KMS-11 (cell line): ENCODE data around the gene FGF9.
A peak's percentile ranks its signal among the peaks of the same experiment; 100 is the strongest.

Experiments
- H2AFZ ChIP-seq: fragments of 200-600 bp; sonication (generic); 2 replicates; pipeline ENCODE4 v1.6.1; 2016; ENCODE audit warnings: antibody characterized with exemption, mixed run types, low read depth
- H3K27ac ChIP-seq: fragments of 200-600 bp; sonication (generic); 2 replicates; pipeline ENCODE4 v1.6.1; 2016; ENCODE audit warnings: mild to moderate bottlenecking, mixed run types
- H3K27me3 ChIP-seq: fragments of 200-600 bp; sonication (generic); 2 replicates; pipeline ENCODE4 v1.6.1; 2017; ENCODE audit warnings: mild to moderate bottlenecking, low read depth, mixed run types, moderate library complexity; ENCODE audit not compliant: insufficient read depth
- H3K36me3 ChIP-seq: fragments of 200-600 bp; sonication (generic); 2 replicates; pipeline ENCODE4 v1.6.1; 2017; ENCODE audit warnings: mild to moderate bottlenecking, mixed run types; ENCODE audit not compliant: insufficient read depth
- H3K4me1 ChIP-seq: fragments of 200-600 bp; sonication (generic); 2 replicates; pipeline ENCODE4 v1.6.1; 2016; ENCODE audit warnings: mild to moderate bottlenecking, low read depth, mixed run types; ENCODE audit not compliant: poor library complexity, severe bottlenecking
- H3K4me2 ChIP-seq: fragments of 200-600 bp; sonication (generic); 2 replicates; pipeline ENCODE4 v1.7.0; 2016; ENCODE audit warnings: mild to moderate bottlenecking, mixed run types
- H3K4me3 ChIP-seq: fragments of 200-600 bp; sonication (generic); IDR thresholded peaks from 2 replicates; pipeline ENCODE4 v1.6.1; 2017; ENCODE audit warnings: low read depth, low read length, mixed read lengths; ENCODE audit not compliant: insufficient read depth
- H3K79me2 ChIP-seq: fragments of 200-600 bp; sonication (generic); 2 replicates; pipeline ENCODE4 v1.6.1; 2016; ENCODE audit warnings: low read depth, mixed run types; ENCODE audit not compliant: insufficient read depth
- H3K9ac ChIP-seq: fragments of 200-600 bp; sonication (generic); 2 replicates; pipeline ENCODE4 v1.6.1; 2016; ENCODE audit warnings: mild to moderate bottlenecking, mixed run types
- H4K20me1 ChIP-seq: fragments of 200-600 bp; sonication (generic); 2 replicates; pipeline ENCODE4 v1.6.1; 2016; ENCODE audit warnings: mild to moderate bottlenecking, mixed run types; ENCODE audit not compliant: insufficient read depth
- CTCF ChIP-seq: fragments of 200-600 bp; sonication (generic); conservative IDR thresholded peaks from 2 replicates; pipeline ENCODE4 v1.6.1; 2017; ENCODE audit warnings: low read depth, mild to moderate bottlenecking, antibody characterized with exemption, low read length, moderate library complexity, mixed read lengths

The FGF9 gene

GRCh38 chr13:21668732-21669275, 2.1 kb upstream of the FGF9 start:
- H3K4me2 ChIP-seq: peak overlapping the region; percentile 66
- no peak overlapping the region for H3K4me3 ChIP-seq
- no peak for TF ChIP-seq CTCF
- H3K36me3 ChIP-seq: no peaks in the 10 kb centered on the region
- H3K79me2 ChIP-seq: no peaks in the 10 kb centered on the region
- H3K27ac ChIP-seq: peak overlapping the region; percentile 72
- H3K4me1 ChIP-seq: peaks cover 23% of the 10 kb centered on the region
- H4K20me1 ChIP-seq: no peaks in the 10 kb centered on the region
- H2AFZ ChIP-seq: peak overlapping the region; percentile 83
- H3K27me3 ChIP-seq: peaks cover 9% of the 10 kb centered on the region; the same call in 1 of the 2 replicates
- peak overlapping the region; percentile 78 for H3K9ac ChIP-seq

GRCh38 chr13:21670006-21670882, 629 bp upstream of the FGF9 start:
- Histone ChIP-seq H3K9ac (peak overlapping the region; percentile 78), H3K27ac (peak overlapping the region; percentile 72), H2AFZ (peak overlapping the region; percentile 83; the same call in 1 of the 2 replicates), H3K36me3 (no peaks in the 10 kb centered on the region), H3K4me1 (peaks cover 23% of the 10 kb centered on the region), H3K4me2 (peak overlapping the region; percentile 66; the same call in 1 of the 2 replicates), H3K27me3 (peaks cover 9% of the 10 kb centered on the region; the same call in 1 of the 2 replicates), H3K79me2 (no peaks in the 10 kb centered on the region), H3K4me3 (no peak overlapping the region), H4K20me1 (no peaks in the 10 kb centered on the region)
- TF ChIP-seq CTCF: no peak

GRCh38 chr13:21671620-21672286, 880 bp downstream of the FGF9 start:
- Histone ChIP-seq H3K4me3 (no peak overlapping the region), H4K20me1 (no peaks in the 10 kb centered on the region), H3K79me2 (no peaks in the 10 kb centered on the region), H3K4me2 (peak overlapping the region; percentile 66), H3K4me1 (peaks cover 32% of the 10 kb centered on the region), H3K9ac (no peak overlapping the region; the same call in 1 of the 2 replicates), H3K36me3 (no peaks in the 10 kb centered on the region), H3K27ac (no peak overlapping the region), H2AFZ (no peak overlapping the region; the same call in 1 of the 2 replicates), H3K27me3 (peaks cover 9% of the 10 kb centered on the region; the same call in 1 of the 2 replicates)
- TF ChIP-seq CTCF: no peak

DNA sequence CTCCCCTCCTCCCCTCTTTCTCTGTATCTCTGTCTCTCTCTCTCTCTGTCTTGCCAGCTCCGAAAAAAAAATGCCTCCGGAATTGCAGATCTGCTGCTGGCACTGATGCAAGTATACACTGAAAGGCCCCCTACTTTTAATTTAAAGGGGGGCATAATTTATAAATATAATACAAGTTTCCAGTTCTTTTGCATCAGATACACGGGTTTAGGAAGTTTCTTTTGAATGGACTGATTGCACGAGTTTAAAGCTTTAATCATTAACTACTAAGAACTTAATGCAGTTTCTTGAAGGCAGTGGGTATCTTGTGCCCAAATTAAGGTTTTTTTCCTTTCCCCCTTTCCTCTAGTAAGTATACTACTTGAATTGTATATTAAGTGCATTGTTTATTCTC, 1.4 kb downstream of the FGF9 start:
- H2AFZ ChIP-seq: no peak overlapping the region
- H3K4me2 ChIP-seq: no peak overlapping the region; the same call in 1 of the 2 replicates
- no peaks in the 10 kb centered on the region for H4K20me1 ChIP-seq
- peaks cover 32% of the 10 kb centered on the region for H3K4me1 ChIP-seq
- H3K4me3 ChIP-seq: no peak overlapping the region
- no peaks in the 10 kb centered on the region for H3K79me2 ChIP-seq
- TF ChIP-seq CTCF: no peak
- H3K36me3 ChIP-seq: no peaks in the 10 kb centered on the region
- no peak overlapping the region for H3K27ac ChIP-seq
- peaks cover 9% of the 10 kb centered on the region; the same call in 1 of the 2 replicates for H3K27me3 ChIP-seq
- H3K9ac ChIP-seq: no peak overlapping the region
